WTC11 (cell line): ENCODE results near the gene RBM28. TPM values are rescaled to one million over a fixed set of nuclear protein-coding genes. Genes with fewer than 3 reads are reported as not detected.

ENCODE experiments used
- ATAC-seq: fragments of 200-7000 bp; cut with Tn5 transposase; 2 replicates; pipeline ENCODE4 v1.10.0; 2021; ENCODE audit warnings: mild to moderate bottlenecking, moderate library complexity
- CTCF ChIA-PET: fragments of 300-600 bp; sonication (Branson Sonifier 250); formaldehyde crosslinking; loops from one replicate; lab custom pipeline; 2021; ENCODE audit warnings: antibody characterized with exemption; lab: Charles Lee
- POLR2A ChIA-PET: fragments of 350-600 bp; sonication (Branson Sonifier 250); formaldehyde crosslinking; loops from one replicate; lab custom pipeline; 2021; ENCODE audit warnings: antibody characterized with exemption; lab: Charles Lee
- DNase-seq: peaks from one replicate; pipeline ENCODE4 v3.0.0; 2021; ENCODE audit warnings: low spot score
- H3K27ac Mint-ChIP-seq: 2 replicates; pipeline ENCODE4 v1.8.0; 2021; ENCODE audit warnings: mixed read lengths
- H3K27me3 Mint-ChIP-seq: 2 replicates; pipeline ENCODE4 v1.8.0; 2021; ENCODE audit warnings: low read depth, mild to moderate bottlenecking, moderate library complexity, mixed read lengths
- H3K36me3 Mint-ChIP-seq: 2 replicates; pipeline ENCODE4 v1.8.0; 2021; ENCODE audit warnings: mixed read lengths
- H3K4me1 Mint-ChIP-seq: 2 replicates; pipeline ENCODE4 v1.8.0; 2022; ENCODE audit warnings: mixed read lengths
- H3K4me3 Mint-ChIP-seq: 2 replicates; pipeline ENCODE4 v1.8.0; 2021; ENCODE audit warnings: mild to moderate bottlenecking, moderate library complexity, mixed read lengths
- H3K9me3 Mint-ChIP-seq: 2 replicates; pipeline ENCODE4 v1.8.0; 2021; ENCODE audit warnings: mixed read lengths
- CBFB ChIP-seq: sonication (generic); formaldehyde crosslinking; IDR thresholded peaks from 2 replicates; pipeline ENCODE4 v1.8.1; 2022; ENCODE audit warnings: mild to moderate bottlenecking, low read depth, missing genetic modification reagents
- CTCF ChIP-seq: fragments of 200-600 bp; IDR thresholded peaks from 2 replicates; pipeline ENCODE4 v1.8.0; 2022; ENCODE audit warnings: antibody characterized with exemption
- FOXJ3 ChIP-seq: sonication (generic); formaldehyde crosslinking; IDR thresholded peaks from 2 replicates; pipeline ENCODE4 v1.9.0; 2021; ENCODE audit warnings: missing genetic modification reagents, mild to moderate bottlenecking, borderline replicate concordance
- FOXK1 ChIP-seq: sonication (generic); formaldehyde crosslinking; IDR thresholded peaks from 2 replicates; pipeline ENCODE4 v1.8.0; 2022; ENCODE audit warnings: mild to moderate bottlenecking, moderate library complexity, missing genetic modification reagents
- FOXP1 ChIP-seq: sonication (generic); formaldehyde crosslinking; IDR thresholded peaks from 2 replicates; pipeline ENCODE4 v1.8.0; 2022; ENCODE audit warnings: missing genetic modification reagents, mild to moderate bottlenecking, moderate library complexity, borderline replicate concordance
- KAT7 ChIP-seq: sonication (generic); formaldehyde crosslinking; IDR thresholded peaks from 2 replicates; pipeline ENCODE4 v1.8.1; 2023; ENCODE audit warnings: missing genetic modification reagents, mild to moderate bottlenecking, borderline replicate concordance
- MAX ChIP-seq: sonication (generic); formaldehyde crosslinking; IDR thresholded peaks from 2 replicates; pipeline ENCODE4 v1.8.0; 2022; ENCODE audit warnings: mild to moderate bottlenecking, missing genetic modification reagents
- MYBL2 ChIP-seq: sonication (generic); formaldehyde crosslinking; IDR thresholded peaks from 2 replicates; pipeline ENCODE4 v1.8.1; 2023; ENCODE audit warnings: mild to moderate bottlenecking, moderate library complexity, missing genetic modification reagents
- PREB ChIP-seq: sonication (generic); formaldehyde crosslinking; IDR thresholded peaks from 2 replicates; pipeline ENCODE4 v1.8.1; 2022; ENCODE audit warnings: mild to moderate bottlenecking, missing genetic modification reagents, moderate library complexity, borderline replicate concordance
- RELA ChIP-seq: sonication (generic); formaldehyde crosslinking; IDR thresholded peaks from 2 replicates; pipeline ENCODE4 v1.8.1; 2022; ENCODE audit warnings: missing genetic modification reagents, mild to moderate bottlenecking, borderline replicate concordance
- SMAD4 ChIP-seq: sonication (generic); formaldehyde crosslinking; IDR thresholded peaks from 2 replicates; pipeline ENCODE4 v1.8.0; 2022; ENCODE audit warnings: mild to moderate bottlenecking, missing genetic modification reagents
- ZNF138 ChIP-seq: sonication (generic); formaldehyde crosslinking; conservative IDR thresholded peaks from 2 replicates; pipeline ENCODE4 v1.8.1; 2022; ENCODE audit warnings: mild to moderate bottlenecking, moderate library complexity, missing genetic modification reagents
- ZNF232 ChIP-seq: sonication (generic); formaldehyde crosslinking; IDR thresholded peaks from 2 replicates; pipeline ENCODE4 v1.8.0; 2022; ENCODE audit warnings: mild to moderate bottlenecking, missing genetic modification reagents
- total RNA-seq: library from RNA; stranded (reverse); gene quantifications from 3 replicates; pipeline ENCODE4 v1.2.3, GENCODE V29; 2021
- TF ChIP-seq, protein P1 (sequence below): fragments of 250-450 bp; sonication (Bioruptor Pico); IDR thresholded peaks from 2 replicates; pipeline ENCODE4 v2.1.2; 2022; ENCODE audit warnings: mild to moderate bottlenecking, moderate library complexity
- TF ChIP-seq, protein P2 (sequence below): sonication (generic); formaldehyde crosslinking; IDR thresholded peaks from 2 replicates; pipeline ENCODE4 v1.8.1; 2023; ENCODE audit warnings: mild to moderate bottlenecking, missing genetic modification reagents, moderate library complexity
- TF ChIP-seq, protein P3 (sequence below): sonication (generic); formaldehyde crosslinking; conservative IDR thresholded peaks from 2 replicates; pipeline ENCODE4 v1.8.1; 2023; ENCODE audit warnings: mild to moderate bottlenecking, low read depth, missing genetic modification reagents, moderate library complexity

RBM28 gene
- total RNA-seq, 1 experiment from 2014 or later: 66.1 TPM

GRCh38 chr7:128383776-128384175 is 40.1 kb upstream of the RBM28 start (continued):
- TF ChIP-seq, protein P1, sequence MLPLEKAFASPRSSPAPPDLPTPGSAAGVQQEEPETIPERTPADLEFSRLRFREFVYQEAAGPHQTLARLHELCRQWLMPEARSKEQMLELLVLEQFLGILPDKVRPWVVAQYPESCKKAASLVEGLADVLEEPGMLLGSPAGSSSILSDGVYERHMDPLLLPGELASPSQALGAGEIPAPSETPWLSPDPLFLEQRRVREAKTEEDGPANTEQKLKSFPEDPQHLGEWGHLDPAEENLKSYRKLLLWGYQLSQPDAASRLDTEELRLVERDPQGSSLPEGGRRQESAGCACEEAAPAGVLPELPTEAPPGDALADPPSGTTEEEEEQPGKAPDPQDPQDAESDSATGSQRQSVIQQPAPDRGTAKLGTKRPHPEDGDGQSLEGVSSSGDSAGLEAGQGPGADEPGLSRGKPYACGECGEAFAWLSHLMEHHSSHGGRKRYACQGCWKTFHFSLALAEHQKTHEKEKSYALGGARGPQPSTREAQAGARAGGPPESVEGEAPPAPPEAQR (CRISPR knock-in tag): no peak
- TF ChIP-seq SMAD4 (CRISPR knock-in tag) (no peak), RELA (CRISPR knock-in tag) (no peak), MYBL2 (CRISPR knock-in tag) (no peak), FOXP1 (CRISPR knock-in tag) (no peak), ZNF232 (no peak), KAT7 (CRISPR knock-in tag) (no peak)

DNA sequence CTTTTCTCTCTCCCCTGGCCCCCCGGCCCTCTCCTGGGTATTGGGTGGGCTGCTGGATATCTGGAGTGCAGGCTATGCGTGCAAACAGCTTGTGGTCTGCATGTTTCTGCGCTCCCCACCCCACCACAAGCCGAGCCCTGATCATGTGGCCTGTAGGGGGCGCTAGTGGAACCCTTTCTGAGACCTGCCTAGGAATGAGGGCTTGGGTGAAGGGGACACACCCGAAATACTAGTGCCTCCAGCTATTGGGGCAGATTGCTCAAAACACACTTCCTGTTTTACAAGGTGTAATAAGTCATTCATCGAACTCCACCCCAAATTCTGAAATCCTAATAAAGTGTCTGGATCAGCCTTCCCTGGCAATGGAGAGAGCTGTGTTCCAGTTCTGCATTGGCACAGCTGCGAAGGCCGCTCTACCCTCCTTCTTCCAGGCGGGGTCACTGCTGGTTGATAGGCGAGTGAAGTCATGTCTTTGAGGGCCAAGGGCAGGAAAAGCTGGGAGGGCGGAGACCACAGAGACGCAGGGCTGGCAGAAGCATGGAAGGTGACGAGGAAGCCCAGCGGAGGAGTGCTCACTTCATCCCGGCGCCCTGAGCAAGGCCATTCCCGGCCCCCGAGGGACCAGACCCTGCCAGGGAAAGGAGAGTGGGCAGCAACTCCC is 37.6 kb upstream of the RBM28 start:
- POLR2A ChIA-PET: no interaction called here

GRCh38 chr7:128380483-128381106 is 36.9 kb upstream of the RBM28 start:
- peaks cover 9% of the 10 kb centered on the region; the same call in 1 of the 2 replicates for H3K27me3 Mint-ChIP-seq
- H3K4me3 Mint-ChIP-seq: no peak overlapping the region
- no peaks in the 10 kb centered on the region for H3K36me3 Mint-ChIP-seq
- CTCF ChIA-PET: interaction anchor here (0.5 to 6.7 kb wide), 46 partner anchors 8 to 943 kb away, joined by 3 to 125 read pairs (median 6); partner anchors contain the start of genes GARIN1A, METTL2B, PRRT4 and RBM28
- no peak overlapping the region for H3K27ac Mint-ChIP-seq
- H3K4me1 Mint-ChIP-seq: peaks cover 12% of the 10 kb centered on the region
- peak; percentile 22 for ATAC-seq
- no peak for DNase-seq
- POLR2A ChIA-PET: no interaction called here
- TF ChIP-seq FOXK1 (no peak), MAX (CRISPR knock-in tag) (0 out of 2 replicates have a peak, but pooled peaks have one; percentile 29)
- H3K9me3 Mint-ChIP-seq: no peaks in the 10 kb centered on the region

More for the DNA sequence above, 37.6 kb upstream of the RBM28 start:
- Mint-ChIP-seq H3K9me3 (no peaks in the 10 kb centered on the region), H3K36me3 (no peaks in the 10 kb centered on the region), H3K4me3 (no peak overlapping the region), H3K27me3 (peaks cover 9% of the 10 kb centered on the region; the same call in 1 of the 2 replicates), H3K4me1 (peaks cover 12% of the 10 kb centered on the region), H3K27ac (no peak overlapping the region)
- CTCF ChIA-PET: interaction anchor here (0.5 to 6.7 kb wide), 53 partner anchors 9 to 943 kb away, joined by 3 to 125 read pairs (median 5); partner anchors contain the start of genes GARIN1A, METTL2B, PRRT4 and RBM28
- ATAC-seq (peak; percentile 80), DNase-seq (peak; percentile 89)
- TF ChIP-seq CTCF (peak; percentile 94), MAX (CRISPR knock-in tag) (0 out of 2 replicates have a peak, but pooled peaks have one; percentile 10), CBFB (CRISPR knock-in tag) (no peak)

DNA sequence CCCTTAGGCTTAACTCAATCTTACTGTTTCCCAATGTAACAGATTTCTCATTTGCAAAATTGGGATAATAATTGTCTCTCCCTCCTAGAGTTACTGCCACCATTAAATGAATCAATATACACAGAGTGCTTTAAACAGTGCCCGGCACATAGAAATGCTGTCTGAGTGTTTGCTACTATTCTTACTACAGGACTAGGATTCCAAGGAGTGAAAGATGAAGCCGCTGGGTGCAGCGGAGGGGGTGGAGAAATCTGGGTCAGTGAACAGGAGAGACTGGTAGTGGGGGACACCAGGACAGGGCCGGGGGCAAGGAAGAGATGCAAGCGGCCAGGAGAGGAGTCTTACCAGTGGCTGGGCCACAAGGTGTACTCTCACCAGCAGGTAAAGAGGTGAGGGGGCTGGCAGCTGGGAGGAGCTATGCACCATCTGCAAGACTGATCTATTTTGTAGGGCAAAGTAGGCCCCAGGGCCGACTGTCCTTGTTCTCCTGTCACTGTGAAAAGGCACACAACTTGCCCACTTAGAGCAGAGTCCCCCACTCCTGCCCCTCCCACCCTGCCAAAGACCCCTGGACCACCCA is 36.3 kb upstream of the RBM28 start:
- ChIA-PET POLR2A (interaction anchor here (0.7 kb wide), 1 partner anchor 696 kb away, joined by 6 read pairs; no protein-coding TSS in a partner anchor), CTCF (interaction anchor here (1.0 to 6.7 kb wide), 18 partner anchors 8 to 532 kb away, joined by 3 to 125 read pairs (median 12); partner anchors contain the start of genes GARIN1A, PRRT4 and RBM28)
- Mint-ChIP-seq H3K27me3 (peaks cover 9% of the 10 kb centered on the region; the same call in 1 of the 2 replicates), H3K27ac (no peak overlapping the region), H3K36me3 (no peaks in the 10 kb centered on the region), H3K9me3 (no peaks in the 10 kb centered on the region), H3K4me3 (no peak overlapping the region), H3K4me1 (peaks cover 12% of the 10 kb centered on the region)
- DNase-seq (no peak), ATAC-seq (no peak)
- TF ChIP-seq ZNF138 (CRISPR knock-in tag) (no peak), CBFB (CRISPR knock-in tag) (no peak), FOXJ3 (CRISPR knock-in tag) (no peak), KAT7 (CRISPR knock-in tag) (no peak), PREB (no peak), SMAD4 (CRISPR knock-in tag) (no peak)
- TF ChIP-seq, protein P2, sequence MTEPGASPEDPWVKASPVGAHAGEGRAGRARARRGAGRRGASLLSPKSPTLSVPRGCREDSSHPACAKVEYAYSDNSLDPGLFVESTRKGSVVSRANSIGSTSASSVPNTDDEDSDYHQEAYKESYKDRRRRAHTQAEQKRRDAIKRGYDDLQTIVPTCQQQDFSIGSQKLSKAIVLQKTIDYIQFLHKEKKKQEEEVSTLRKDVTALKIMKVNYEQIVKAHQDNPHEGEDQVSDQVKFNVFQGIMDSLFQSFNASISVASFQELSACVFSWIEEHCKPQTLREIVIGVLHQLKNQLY (CRISPR knock-in tag): no peak
- TF ChIP-seq, protein P3, sequence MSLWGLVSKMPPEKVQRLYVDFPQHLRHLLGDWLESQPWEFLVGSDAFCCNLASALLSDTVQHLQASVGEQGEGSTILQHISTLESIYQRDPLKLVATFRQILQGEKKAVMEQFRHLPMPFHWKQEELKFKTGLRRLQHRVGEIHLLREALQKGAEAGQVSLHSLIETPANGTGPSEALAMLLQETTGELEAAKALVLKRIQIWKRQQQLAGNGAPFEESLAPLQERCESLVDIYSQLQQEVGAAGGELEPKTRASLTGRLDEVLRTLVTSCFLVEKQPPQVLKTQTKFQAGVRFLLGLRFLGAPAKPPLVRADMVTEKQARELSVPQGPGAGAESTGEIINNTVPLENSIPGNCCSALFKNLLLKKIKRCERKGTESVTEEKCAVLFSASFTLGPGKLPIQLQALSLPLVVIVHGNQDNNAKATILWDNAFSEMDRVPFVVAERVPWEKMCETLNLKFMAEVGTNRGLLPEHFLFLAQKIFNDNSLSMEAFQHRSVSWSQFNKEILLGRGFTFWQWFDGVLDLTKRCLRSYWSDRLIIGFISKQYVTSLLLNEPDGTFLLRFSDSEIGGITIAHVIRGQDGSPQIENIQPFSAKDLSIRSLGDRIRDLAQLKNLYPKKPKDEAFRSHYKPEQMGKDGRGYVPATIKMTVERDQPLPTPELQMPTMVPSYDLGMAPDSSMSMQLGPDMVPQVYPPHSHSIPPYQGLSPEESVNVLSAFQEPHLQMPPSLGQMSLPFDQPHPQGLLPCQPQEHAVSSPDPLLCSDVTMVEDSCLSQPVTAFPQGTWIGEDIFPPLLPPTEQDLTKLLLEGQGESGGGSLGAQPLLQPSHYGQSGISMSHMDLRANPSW (CRISPR knock-in tag): no peak
